T-helper 2 cell (primary cell): ENCODE measurements around the gene SPTBN1.

Experiments
- DNase-seq, 5 experiments: peaks; one replicate each; pipeline versions ENCODE4 v3.0.0 to v3.0.0-alpha.2; 2012 to 2022

SPTBN1 gene

GRCh38 chr2:54720563-54720962 lies 264.4 kb downstream of the SPTBN1 start:
- no peak for DNase-seq
